COR-L47 (cell line): ENCODE results near the gene SLC35F3.
A peak's percentile ranks its signal among the peaks of the same experiment; 100 is the strongest.

Experiments used
- DNase-seq: peaks from one replicate; lab custom pipeline; 2025; lab: John Stamatoyannopoulos, UW

Gene SLC35F3

GRCh38 chr1:234040446-234041317 lies 136.2 kb downstream of the SLC35F3 start:
- no peak for DNase-seq

GRCh38 chr1:234044079-234044478 lies 139.6 kb downstream of the SLC35F3 start:
- DNase-seq = no peak

GRCh38 chr1:234047123-234047522 lies 142.6 kb downstream of the SLC35F3 start:
- peak; percentile 9 for DNase-seq

GRCh38 chr1:234062166-234062565 lies 157.7 kb downstream of the SLC35F3 start:
- DNase-seq = no peak

GRCh38 chr1:234065794-234066447 lies 161.4 kb downstream of the SLC35F3 start:
- DNase-seq = peak; percentile 67

- DNase-seq = no peak
These were observed 163.3 kb downstream of the SLC35F3 start for GRCh38 chr1:234067581-234068337.

- DNase-seq = no peak
These were observed 165.3 kb downstream of the SLC35F3 start for GRCh38 chr1:234069760-234070159.

GRCh38 chr1:234072793-234073192 lies 168.3 kb downstream of the SLC35F3 start:
- no peak for DNase-seq

- no peak for DNase-seq
These were observed 173.7 kb downstream of the SLC35F3 start for GRCh38 chr1:234078143-234078542.

- DNase-seq = no peak
These were observed 175.4 kb downstream of the SLC35F3 start for GRCh38 chr1:234079896-234080295.

GRCh38 chr1:234083460-234083859 lies 179.0 kb downstream of the SLC35F3 start:
- no peak for DNase-seq

- no peak for DNase-seq
These were observed 184.9 kb downstream of the SLC35F3 start for GRCh38 chr1:234089396-234089795.

GRCh38 chr1:234090212-234091064 lies 186.0 kb downstream of the SLC35F3 start:
- DNase-seq = no peak

GRCh38 chr1:234091065-234091401 lies 186.6 kb downstream of the SLC35F3 start:
- no peak for DNase-seq

- DNase-seq = no peak
These were observed 187.4 kb downstream of the SLC35F3 start for GRCh38 chr1:234091876-234092275.

- DNase-seq = no peak
These were observed 188.6 kb downstream of the SLC35F3 start for GRCh38 chr1:234093107-234093506.

GRCh38 chr1:234093741-234094140 lies 189.3 kb downstream of the SLC35F3 start:
- DNase-seq = no peak

- no peak for DNase-seq
These were observed 189.7 kb downstream of the SLC35F3 start for GRCh38 chr1:234094172-234094571.

- DNase-seq = no peak
These were observed 191.8 kb downstream of the SLC35F3 start for GRCh38 chr1:234096161-234096770.

- no peak for DNase-seq
These were observed 198.1 kb downstream of the SLC35F3 start for GRCh38 chr1:234102583-234102982.

GRCh38 chr1:234103198-234103597 lies 198.7 kb downstream of the SLC35F3 start:
- DNase-seq = no peak
